HG02571 (cell line): ENCODE data around the gene KLHL22.

ENCODE experiments used
- ATAC-seq: cut with Tn5 transposase; IDR thresholded peaks from one replicate; pipeline ENCODE4 v1.9.1; 2021; ENCODE audit warnings: mild to moderate bottlenecking, moderate library complexity; ENCODE audit not compliant: unreplicated experiment

KLHL22 gene

GRCh38 chr22:20450551-20450906 is 45.1 kb downstream of the KLHL22 start:
- no peak for ATAC-seq

GRCh38 chr22:20449819-20450550 is 45.6 kb downstream of the KLHL22 start:
- no peak for ATAC-seq

- ATAC-seq = no peak
Measured at GRCh38 chr22:20448630-20449029, 47.0 kb downstream of the KLHL22 start.

GRCh38 chr22:20446383-20446970 is 49.1 kb downstream of the KLHL22 start:
- ATAC-seq = no peak

GRCh38 chr22:20444325-20444724 is 51.3 kb downstream of the KLHL22 start:
- ATAC-seq = no peak

- no peak for ATAC-seq
Measured at GRCh38 chr22:20442485-20443284, 52.9 kb downstream of the KLHL22 start.

- ATAC-seq = no peak
Measured at GRCh38 chr22:20441631-20442484, 53.7 kb downstream of the KLHL22 start.

- ATAC-seq = no peak
Measured at GRCh38 chr22:20440637-20441591, 54.7 kb downstream of the KLHL22 start.

- no peak for ATAC-seq
Measured at GRCh38 chr22:20439928-20440575, 55.5 kb downstream of the KLHL22 start.

GRCh38 chr22:20439556-20439927 is 56.1 kb downstream of the KLHL22 start:
- ATAC-seq = no peak

- ATAC-seq = no peak
Measured at GRCh38 chr22:20438678-20439492, 56.7 kb downstream of the KLHL22 start.

- no peak for ATAC-seq
Measured at GRCh38 chr22:20438427-20438677, 57.2 kb downstream of the KLHL22 start.

- no peak for ATAC-seq
Measured at GRCh38 chr22:20437613-20438426, 57.8 kb downstream of the KLHL22 start, which contains the start of gene SCARF2. SCARF2 (minus strand) TSS chr22:20437825; CDS start chr22:20437754, 71 bp downstream.

- ATAC-seq = no peak
Measured at GRCh38 chr22:20436768-20437612, 58.6 kb downstream of the KLHL22 start.

- no peak for ATAC-seq
Measured at GRCh38 chr22:20436307-20436767, 59.3 kb downstream of the KLHL22 start.

- ATAC-seq = no peak
Measured at GRCh38 chr22:20435436-20436306, 59.9 kb downstream of the KLHL22 start.
